HEK293T (cell line): ENCODE measurements around the gene ATP6V0C.

Experiments
- ARNT ChIP-seq: fragments of 450-650 bp; IDR thresholded peaks from 2 replicates; pipeline ENCODE4 v1.6.1; 2017; ENCODE audit warnings: mild to moderate bottlenecking
- BHLHE40 ChIP-seq: fragments of 450-650 bp; IDR thresholded peaks from 2 replicates; pipeline ENCODE4 v1.6.1; 2016; ENCODE audit warnings: mild to moderate bottlenecking, moderate library complexity, borderline replicate concordance
- ELF4 ChIP-seq: fragments of 450-650 bp; IDR thresholded peaks from 2 replicates; pipeline ENCODE4 v1.6.1; 2017; ENCODE audit warnings: antibody characterized with exemption
- FOXA1 ChIP-seq: fragments of 450-650 bp; IDR thresholded peaks from 2 replicates; pipeline ENCODE4 v1.6.1; 2016; ENCODE audit warnings: mild to moderate bottlenecking
- FOXK2 ChIP-seq: fragments of 450-650 bp; IDR thresholded peaks from 2 replicates; pipeline ENCODE4 v1.6.1; 2016; ENCODE audit warnings: mild to moderate bottlenecking
- FOXM1 ChIP-seq: fragments of 450-650 bp; IDR thresholded peaks from 2 replicates; pipeline ENCODE4 v1.6.1; 2017; ENCODE audit warnings: mild to moderate bottlenecking, borderline replicate concordance
- HDGF ChIP-seq: fragments of 450-650 bp; IDR thresholded peaks from 2 replicates; pipeline ENCODE4 v1.6.1; 2017; ENCODE audit warnings: antibody characterized with exemption, borderline replicate concordance
- LEF1 ChIP-seq: fragments of 450-650 bp; IDR thresholded peaks from 2 replicates; pipeline ENCODE4 v1.6.1; 2017; ENCODE audit warnings: mild to moderate bottlenecking, borderline replicate concordance
- NFRKB ChIP-seq: fragments of 450-650 bp; IDR thresholded peaks from 2 replicates; pipeline ENCODE4 v1.6.1; 2016; ENCODE audit warnings: mild to moderate bottlenecking, moderate library complexity
- SP1 ChIP-seq: fragments of 450-650 bp; IDR thresholded peaks from 2 replicates; pipeline ENCODE4 v1.6.1; 2017
- SUZ12 ChIP-seq: fragments of 450-650 bp; IDR thresholded peaks from 2 replicates; pipeline ENCODE4 v1.6.1; 2016; ENCODE audit warnings: mild to moderate bottlenecking
- ZNF384 ChIP-seq: fragments of 450-650 bp; IDR thresholded peaks from 2 replicates; pipeline ENCODE4 v1.6.1; 2016
- TF ChIP-seq, protein P1 (sequence below): fragments of 450-650 bp; IDR thresholded peaks from 2 replicates; pipeline ENCODE4 v1.6.1; 2016

DNA sequence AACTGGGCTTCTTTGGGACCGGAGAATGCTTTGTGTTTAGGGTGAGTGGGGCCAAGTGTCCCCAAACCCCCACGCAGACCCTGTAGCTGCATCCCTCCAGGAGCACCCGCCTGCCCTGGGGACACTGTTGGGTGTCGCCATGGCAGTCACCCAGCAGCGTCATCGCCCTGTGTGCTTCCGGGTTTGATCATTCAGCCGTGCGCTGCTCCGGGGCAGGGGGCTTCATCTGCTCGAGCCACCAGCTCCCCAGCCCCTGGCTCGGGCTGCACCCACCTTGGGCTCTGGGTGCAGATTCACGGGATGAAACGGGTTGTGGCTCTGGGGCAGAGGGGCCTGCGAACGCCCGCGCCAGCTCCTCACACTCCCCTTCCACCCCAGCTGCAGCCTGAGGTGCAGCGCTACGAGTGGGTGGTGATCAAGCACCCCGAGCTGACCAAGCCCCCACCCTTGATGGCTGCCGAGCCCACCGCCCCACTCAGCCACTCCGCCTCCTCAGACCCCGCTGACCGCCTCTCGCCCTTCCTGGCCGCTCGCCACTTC lies 13.8 kb upstream of the ATP6V0C start:
- no peak for TF ChIP-seq ELF4
- no peak for TF ChIP-seq SUZ12
- TF ChIP-seq SP1, result no peak
- no peak for TF ChIP-seq LEF1
- TF ChIP-seq FOXA1, result no peak
- no peak for TF ChIP-seq HDGF
- no peak for TF ChIP-seq FOXK2
- no peak for TF ChIP-seq ZNF384
- no peak for TF ChIP-seq BHLHE40
- no peak for TF ChIP-seq ARNT
- TF ChIP-seq, protein P1, sequence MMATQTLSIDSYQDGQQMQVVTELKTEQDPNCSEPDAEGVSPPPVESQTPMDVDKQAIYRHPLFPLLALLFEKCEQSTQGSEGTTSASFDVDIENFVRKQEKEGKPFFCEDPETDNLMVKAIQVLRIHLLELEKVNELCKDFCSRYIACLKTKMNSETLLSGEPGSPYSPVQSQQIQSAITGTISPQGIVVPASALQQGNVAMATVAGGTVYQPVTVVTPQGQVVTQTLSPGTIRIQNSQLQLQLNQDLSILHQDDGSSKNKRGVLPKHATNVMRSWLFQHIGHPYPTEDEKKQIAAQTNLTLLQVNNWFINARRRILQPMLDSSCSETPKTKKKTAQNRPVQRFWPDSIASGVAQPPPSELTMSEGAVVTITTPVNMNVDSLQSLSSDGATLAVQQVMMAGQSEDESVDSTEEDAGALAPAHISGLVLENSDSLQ, result no peak
- TF ChIP-seq FOXM1, result no peak
- no peak for TF ChIP-seq NFRKB
